K562 (cell line): ENCODE results near the gene ARID3B. TPM values are rescaled to one million over a fixed set of nuclear protein-coding genes. Genes with fewer than 3 reads are reported as not detected.

ENCODE experiments used
- ATAC-seq: fragments of 200-7000 bp; cut with Tn5 transposase; 3 replicates; pipeline ENCODE4 v1.9.1; 2020; ENCODE audit warnings: moderate library complexity
- BruUV-seq: library from RNA; stranded (reverse); fragments of 400-500 nt; replicated peaks from 2 replicates; lab custom pipeline; 2021; lab: Mats Ljungman, UMichigan
- CTCF ChIA-PET: fragments of 300-600 bp; formaldehyde crosslinking; extraction: SDS; loops from one replicate; lab custom pipeline; 2021; ENCODE audit warnings: low intra/inter-chr PET ratio; lab: Yijun Ruan, JAX
- POLR2A ChIA-PET: fragments of 300-600, 350-650 bp; sonication (Branson Sonifier 250); formaldehyde crosslinking; extraction: SDS; loops from one replicate; lab custom pipeline; 2021; ENCODE audit warnings: antibody characterized with exemption, inconsistent platforms; lab: Yijun Ruan, JAX
- DNase-seq, 4 experiments: peaks; one replicate each; pipeline versions ENCODE4 v3.0.0 to v3.0.0-alpha.2; 2011 to 2018; ENCODE audit warnings: low spot score in 3 of 4, mixed read lengths in 3 of 4; ENCODE audit errors: extremely low read depth in 1 of 4
- FAIRE-seq: peaks from 2 replicates; lab custom pipeline; 2011; peaks lifted over from hg19 to GRCh38; lab: Jason Lieb, UNC
- H2AFZ ChIP-seq: 2 replicates; pipeline ENCODE4 v1.6.0; 2011; ENCODE audit warnings: low read depth, low read length, control low read depth, inconsistent platforms
- H3K27ac ChIP-seq: fragments of 200-600 bp; 3 replicates; pipeline ENCODE4 v1.8.0; 2011; ENCODE audit warnings: low read depth, mild to moderate bottlenecking, control low read depth, inconsistent platforms, low read length, moderate library complexity, mixed read lengths; ENCODE audit errors: extremely low read depth
- H3K27me3 ChIP-seq, 2 experiments: fragments of 300-600 bp in 1 of 2; 2 replicates in 1 of 2; 3 replicates in 1 of 2; pipeline versions ENCODE4 v1.6.0 to v1.8.0; 2011; ENCODE audit warnings: inconsistent platforms in 2 of 2, low read length in 2 of 2, mild to moderate bottlenecking in 1 of 2, mixed read lengths in 1 of 2, moderate library complexity in 1 of 2; ENCODE audit not compliant: control insufficient read depth in 2 of 2, insufficient read depth in 2 of 2
- H3K36me3 ChIP-seq: fragments of 300-600 bp; 3 replicates; pipeline ENCODE4 v1.8.0; 2011; ENCODE audit warnings: mild to moderate bottlenecking, low read length, inconsistent platforms; ENCODE audit not compliant: control insufficient read depth, insufficient read depth
- H3K4me1 ChIP-seq, 2 experiments: fragments of 200-600 bp in 1 of 2; replicated peaks in 1 of 2; 2 replicates in 1 of 2; 3 replicates in 1 of 2; pipeline versions ENCODE4 v1.5.1 to v1.8.0; 2011; ENCODE audit warnings: inconsistent platforms in 2 of 2, low read length in 2 of 2, mild to moderate bottlenecking in 1 of 2, mixed read lengths in 1 of 2, moderate library complexity in 1 of 2; ENCODE audit not compliant: control insufficient read depth in 2 of 2, insufficient read depth in 2 of 2
- H3K4me2 ChIP-seq: 2 replicates; pipeline ENCODE4 v1.6.1; 2011; ENCODE audit warnings: low read length, control low read depth, inconsistent platforms, mixed read lengths; ENCODE audit not compliant: insufficient read depth
- H3K4me3 ChIP-seq: fragments of 200-600 bp; sonication (generic), shearing (Covaris generic); 2 replicates; pipeline ENCODE4 v1.5.1; 2016; ENCODE audit warnings: control low read depth, inconsistent platforms
- H3K79me2 ChIP-seq: fragments of 200-600 bp; 3 replicates; pipeline ENCODE4 v1.8.0; 2011; ENCODE audit warnings: low read length, inconsistent platforms; ENCODE audit not compliant: control insufficient read depth, insufficient read depth
- H3K9ac ChIP-seq, 2 experiments: 2 replicates each; pipeline versions ENCODE4 v1.6.0 to v1.6.1; 2011; ENCODE audit warnings: low read depth in 2 of 2, low read length in 2 of 2, control low read depth in 1 of 2, inconsistent platforms in 1 of 2, mild to moderate bottlenecking in 1 of 2, mixed read lengths in 1 of 2; ENCODE audit not compliant: insufficient read depth in 1 of 2
- H3K9me1 ChIP-seq: one replicate; pipeline ENCODE4 v1.6.0; 2011; ENCODE audit warnings: inconsistent platforms, mild to moderate bottlenecking, low read length, moderate library complexity; ENCODE audit not compliant: control insufficient read depth, insufficient read depth
- H3K9me3 ChIP-seq: replicated peaks from 2 replicates; pipeline ENCODE4 v1.5.1; 2011; ENCODE audit warnings: low read depth, low read length, inconsistent platforms; ENCODE audit not compliant: control insufficient read depth, insufficient read depth
- H4K20me1 ChIP-seq: replicated peaks from 2 replicates; pipeline ENCODE4 v1.6.1; 2011; ENCODE audit warnings: low read length, inconsistent platforms, mixed read lengths; ENCODE audit not compliant: control insufficient read depth, insufficient read depth
- ATF4 ChIP-seq: fragments of 450-650 bp; formaldehyde crosslinking; IDR thresholded peaks from 2 replicates; pipeline ENCODE4 v1.4.0; 2022; ENCODE audit warnings: mild to moderate bottlenecking, moderate library complexity
- BCL6 ChIP-seq: fragments of 250-450 bp; sonication (Bioruptor Pico); IDR thresholded peaks from 2 replicates; pipeline ENCODE4 v1.4.0; 2020
- FOXJ2 ChIP-seq: fragments of 200-800 bp; sonication (Bioruptor generic); IDR thresholded peaks from 2 replicates; pipeline ENCODE4 v1.6.1; 2016; ENCODE audit warnings: missing genetic modification characterization, missing compliant biosample characterization
- GTF2E2 ChIP-seq: fragments of 200-800 bp; sonication (Bioruptor generic); IDR thresholded peaks from 2 replicates; pipeline ENCODE4 v1.6.1; 2016; ENCODE audit warnings: missing genetic modification characterization, missing compliant biosample characterization
- HMG20A ChIP-seq: fragments of 450-650 bp; formaldehyde crosslinking; conservative IDR thresholded peaks from 2 replicates; pipeline ENCODE4 v1.4.0; 2020; ENCODE audit warnings: mild to moderate bottlenecking, mixed read lengths
- SP2 ChIP-seq: IDR thresholded peaks from 2 replicates; pipeline ENCODE4 v1.6.1; 2011; ENCODE audit warnings: mild to moderate bottlenecking, low read depth, low read length, moderate library complexity; ENCODE audit not compliant: poor library complexity, severe bottlenecking; ENCODE audit errors: extremely low read depth
- WGBS: fragments of 100-300 bp; shearing (Covaris generic); methylation state at CpG from one replicate; pipeline ENCODE4 v1.1.6; 2016; ENCODE audit warnings: low coverage, mixed read lengths; ENCODE audit not compliant: insufficient coverage; ENCODE audit errors: missing lambda C conversion rate; 5-methylcytosine and 5-hydroxymethylcytosine counted together
- in situ Hi-C: fragments of 300-500 bp; cut with MboI; formaldehyde crosslinking; loops from 4 replicates; pipeline ENCODE4 v1.15.0; 2018; ENCODE audit warnings: inconsistent platforms, mixed read lengths
- intact Hi-C: fragments of 100-400 bp; cut with micrococcal nuclease; formaldehyde crosslinking; loops from 2 replicates; pipeline ENCODE4 v1.14.2; 2022
- polyA plus RNA-seq, 8 experiments: library from polyadenylated mRNA; depleted of rRNA in 4 of 8; stranded (reverse) in 5 of 8; unstranded in 3 of 8; fragments of >200 nt; fragmentation: Nextera tagmentation in 2 of 8; fragmentation: Illumina TruSeq in 1 of 8; extraction: Ambion mirVana in 2 of 8; extraction: Trizol in 1 of 8; gene quantifications; 2 replicates each; pipeline versions ENCODE4 v1.2.1 to v1.2.3, GENCODE V29; 2011 to 2014; ENCODE audit warnings: inconsistent platforms in 1 of 8, missing spikeins in 1 of 8
- total RNA-seq, 7 experiments: library from RNA; depleted of rRNA in 6 of 7; stranded (reverse); fragments of >200 nt in 6 of 7; fragmentation: Illumina TruSeq in 2 of 7; extraction: Trizol in 2 of 7; gene quantifications; 2 replicates each; pipeline versions ENCODE4 v1.2.1 to v1.2.3, GENCODE V29; 2011 to 2021; ENCODE audit warnings: low replicate concordance in 1 of 7
- TF ChIP-seq, protein P1 (sequence below): fragments of 250-450 bp; sonication (Bioruptor Pico); IDR thresholded peaks from 2 replicates; pipeline ENCODE4 v1.8.0; 2021; ENCODE audit warnings: borderline replicate concordance, mild to moderate bottlenecking, moderate library complexity; ENCODE audit not compliant: poor library complexity, severe bottlenecking

The ARID3B gene
- total and polyA plus RNA-seq, 9 of the 15 experiments (the other 6 are each of a cell fraction or from before 2014, with no cell fraction given) = 0.32 to 15.1 (median 7.1) TPM

DNA sequence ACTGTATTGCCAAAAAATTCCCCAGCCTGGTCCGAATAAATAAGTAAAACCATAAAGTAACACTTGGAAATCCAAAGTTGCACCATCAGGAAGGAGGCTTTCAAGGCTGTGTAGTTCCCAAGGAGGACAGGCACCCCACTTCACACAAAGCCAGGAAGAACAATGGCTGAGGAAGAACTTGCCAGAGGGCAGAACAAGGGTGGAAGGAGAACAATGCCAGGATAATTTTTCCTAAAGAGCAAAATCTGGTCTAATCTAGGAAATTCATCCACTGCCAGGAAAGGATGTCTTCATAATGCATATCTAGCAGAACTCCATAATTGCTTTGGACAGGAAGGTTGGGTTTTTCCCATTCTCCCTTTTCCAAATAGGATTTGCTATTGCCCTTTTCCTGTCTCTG lies 15.7 kb upstream of the ARID3B start:
- ChIA-PET POLR2A (interaction anchor here (1.0 kb wide), 1 partner anchor 90 kb away, joined by 3 read pairs; no protein-coding TSS in a partner anchor), CTCF (no interaction called here)
- no peaks in the 10 kb centered on the region for H4K20me1 ChIP-seq
- ATAC-seq (no peak), FAIRE-seq (no peak), DNase-seq (no peak)
- intact Hi-C loops = no loop called here
- H3K36me3 ChIP-seq = no peaks in the 10 kb centered on the region
- BruUV-seq = no TSS peak
- H3K9me3 ChIP-seq = no peaks in the 10 kb centered on the region
- H3K4me2 ChIP-seq = no peak overlapping the region
- H3K79me2 ChIP-seq = no peaks in the 10 kb centered on the region
- H3K9me1 ChIP-seq = no peaks in the 10 kb centered on the region
- no peak overlapping the region for H3K4me3 ChIP-seq
- in situ Hi-C loops = no loop called here
- H3K27ac ChIP-seq = no peak overlapping the region
- no peak overlapping the region for H2AFZ ChIP-seq
- H3K9ac ChIP-seq = no peak overlapping the region
- H3K4me1 ChIP-seq = no peaks in the 10 kb centered on the region
- H3K27me3 ChIP-seq = no peaks in the 10 kb centered on the region
- TF ChIP-seq HMG20A (CRISPR knock-in tag) (no peak), GTF2E2 (no peak), ATF4 (no peak), BCL6 (CRISPR knock-in tag) (no peak), SP2 (no peak), FOXJ2 (tag) (no peak)
- TF ChIP-seq, protein P1, sequence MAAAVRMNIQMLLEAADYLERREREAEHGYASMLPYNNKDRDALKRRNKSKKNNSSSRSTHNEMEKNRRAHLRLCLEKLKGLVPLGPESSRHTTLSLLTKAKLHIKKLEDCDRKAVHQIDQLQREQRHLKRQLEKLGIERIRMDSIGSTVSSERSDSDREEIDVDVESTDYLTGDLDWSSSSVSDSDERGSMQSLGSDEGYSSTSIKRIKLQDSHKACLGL (CRISPR knock-in tag) = no peak
- 0% methylated on average over 1 of the region's 1 CpG for WGBS
